Endothelial cell (in vitro differentiated cells): Measurements from ENCODE around the gene SRRM5. TPM values are rescaled to one million over a fixed set of nuclear protein-coding genes. Genes with fewer than 3 reads are reported as not detected.

Experiments used
- DNase-seq: peaks from one replicate; pipeline ENCODE4 v3.0.0; 2021; ENCODE audit warnings: low spot score
- H3K27ac Mint-ChIP-seq: one replicate; pipeline ENCODE4 v1.8.0; 2021; ENCODE audit warnings: mixed read lengths, inconsistent platforms; ENCODE audit not compliant: unreplicated experiment
- H3K27me3 Mint-ChIP-seq: one replicate; pipeline ENCODE4 v1.8.0; 2021; ENCODE audit warnings: mild to moderate bottlenecking, moderate library complexity, mixed read lengths, inconsistent platforms; ENCODE audit not compliant: unreplicated experiment
- H3K36me3 Mint-ChIP-seq: one replicate; pipeline ENCODE4 v1.8.0; 2021; ENCODE audit warnings: mild to moderate bottlenecking, low read depth, mixed read lengths, inconsistent platforms; ENCODE audit not compliant: unreplicated experiment
- H3K4me1 Mint-ChIP-seq: one replicate; pipeline ENCODE4 v1.8.0; 2021; ENCODE audit warnings: mild to moderate bottlenecking, mixed read lengths, inconsistent platforms; ENCODE audit not compliant: unreplicated experiment
- H3K4me3 Mint-ChIP-seq: one replicate; pipeline ENCODE4 v1.8.0; 2021; ENCODE audit warnings: mild to moderate bottlenecking, mixed read lengths, inconsistent platforms; ENCODE audit not compliant: unreplicated experiment
- H3K9me3 Mint-ChIP-seq: one replicate; pipeline ENCODE4 v1.8.0; 2021; ENCODE audit warnings: mixed read lengths, inconsistent platforms; ENCODE audit not compliant: unreplicated experiment
- total RNA-seq: library from RNA; stranded (reverse); fragmentation: NEBNext Ultra II Directional; extraction: Animal tissue kit (Norgen Biotek cat#: 25700); gene quantifications from one replicate; pipeline ENCODE4 v1.2.1, GENCODE V29; 2021; ENCODE audit not compliant: unreplicated experiment
- TF ChIP-seq, protein P1 (sequence below): fragments of 200-600 bp; sonication (generic); IDR thresholded peaks from one replicate; pipeline ENCODE4 v1.5.0; 2021; ENCODE audit warnings: antibody characterized with exemption; ENCODE audit not compliant: unreplicated experiment

The SRRM5 gene
- total RNA-seq, 1 donor from 2014 or later = 0.26 TPM

DNA sequence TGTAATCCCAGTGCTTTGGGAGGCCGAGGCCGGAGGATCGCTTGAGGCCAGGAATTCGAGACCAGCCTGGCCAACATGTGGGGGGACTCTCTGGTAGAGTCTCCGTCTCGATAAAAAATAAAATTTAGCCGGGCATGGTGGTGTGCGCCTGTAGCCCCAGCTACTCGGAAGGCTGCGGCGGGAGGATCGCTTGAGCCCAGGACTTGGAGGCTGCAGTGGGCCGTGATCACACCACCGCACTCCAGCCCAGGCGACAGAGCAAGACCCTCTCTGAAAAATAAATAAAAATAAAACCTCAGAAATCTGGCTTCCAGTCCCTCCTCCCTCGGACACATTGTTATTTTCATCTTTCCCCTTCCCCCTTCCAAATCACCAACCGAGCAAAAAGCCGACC is 16.3 kb upstream of the SRRM5 start:
- H3K4me1 Mint-ChIP-seq = peaks cover 29% of the 10 kb centered on the region
- H3K27me3 Mint-ChIP-seq = peaks cover 15% of the 10 kb centered on the region
- peak overlapping the region; percentile 96 for H3K27ac Mint-ChIP-seq
- peaks cover 21% of the 10 kb centered on the region for H3K36me3 Mint-ChIP-seq
- TF ChIP-seq, protein P1, sequence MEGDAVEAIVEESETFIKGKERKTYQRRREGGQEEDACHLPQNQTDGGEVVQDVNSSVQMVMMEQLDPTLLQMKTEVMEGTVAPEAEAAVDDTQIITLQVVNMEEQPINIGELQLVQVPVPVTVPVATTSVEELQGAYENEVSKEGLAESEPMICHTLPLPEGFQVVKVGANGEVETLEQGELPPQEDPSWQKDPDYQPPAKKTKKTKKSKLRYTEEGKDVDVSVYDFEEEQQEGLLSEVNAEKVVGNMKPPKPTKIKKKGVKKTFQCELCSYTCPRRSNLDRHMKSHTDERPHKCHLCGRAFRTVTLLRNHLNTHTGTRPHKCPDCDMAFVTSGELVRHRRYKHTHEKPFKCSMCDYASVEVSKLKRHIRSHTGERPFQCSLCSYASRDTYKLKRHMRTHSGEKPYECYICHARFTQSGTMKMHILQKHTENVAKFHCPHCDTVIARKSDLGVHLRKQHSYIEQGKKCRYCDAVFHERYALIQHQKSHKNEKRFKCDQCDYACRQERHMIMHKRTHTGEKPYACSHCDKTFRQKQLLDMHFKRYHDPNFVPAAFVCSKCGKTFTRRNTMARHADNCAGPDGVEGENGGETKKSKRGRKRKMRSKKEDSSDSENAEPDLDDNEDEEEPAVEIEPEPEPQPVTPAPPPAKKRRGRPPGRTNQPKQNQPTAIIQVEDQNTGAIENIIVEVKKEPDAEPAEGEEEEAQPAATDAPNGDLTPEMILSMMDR = no peak
- peak overlapping the region; percentile 99 for H3K4me3 Mint-ChIP-seq
- DNase-seq = peak; percentile 22
- no peaks in the 10 kb centered on the region for H3K9me3 Mint-ChIP-seq

DNA sequence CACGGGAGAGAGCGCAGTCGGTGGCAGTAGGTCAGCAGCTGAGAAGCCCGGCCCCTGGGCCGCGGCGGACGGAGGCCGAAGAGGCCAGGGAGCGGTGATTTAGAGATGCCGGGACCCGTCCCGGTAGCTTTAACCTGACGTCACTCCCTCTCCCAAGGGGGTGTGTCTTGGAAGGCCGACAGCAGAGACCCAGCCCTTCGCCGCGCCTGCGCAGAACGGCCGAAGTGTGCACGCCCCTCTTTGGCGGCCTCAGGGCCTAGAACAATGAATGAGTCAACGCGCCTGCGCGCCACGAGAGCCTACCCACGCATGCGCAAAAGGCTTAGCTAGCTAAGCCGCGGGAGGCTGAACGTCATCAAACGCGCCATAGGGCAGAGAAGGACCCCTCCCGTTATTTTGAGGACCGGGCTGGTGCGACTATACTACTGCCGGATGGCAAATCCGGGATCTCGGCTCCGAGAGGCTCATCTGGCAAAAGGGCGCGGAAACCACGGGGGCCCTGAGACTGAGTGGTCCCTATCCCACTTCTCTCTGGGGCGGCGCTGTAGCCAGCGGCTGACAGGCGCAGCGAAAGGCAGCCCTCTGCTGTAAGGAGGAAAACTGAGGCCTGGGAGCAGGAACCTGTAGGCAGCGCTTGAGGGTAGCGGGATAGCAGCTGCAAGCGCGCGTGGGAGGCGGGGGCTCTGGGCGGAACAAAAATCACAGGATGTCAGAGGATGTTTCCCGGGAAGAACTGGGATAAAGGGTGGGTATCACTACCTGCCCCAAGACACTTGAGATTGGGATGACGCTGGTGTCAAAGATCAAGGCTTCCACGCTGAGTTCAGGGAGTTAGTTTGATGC is 15.7 kb upstream of the SRRM5 start, which contains the start of the genes IRGQ and ZNF576:
Gene IRGQ (minus strand): TSS at position 136 of the 843 bp plus-strand sequence. CDS start 796 bp downstream, outside the sequence.
Gene ZNF576 (plus strand): TSS at position 597 of the 843 bp plus-strand sequence. CDS start 514 bp downstream, outside the sequence.
- Mint-ChIP-seq H3K27ac (peak within 1 kb of the TSS; percentile 96), H3K4me3 (peak within 1 kb of the TSS; percentile 99), H3K27me3 (peaks cover 12% of the 10 kb centered on the region), H3K9me3 (no peaks in the 10 kb centered on the region), H3K4me1 (peaks cover 29% of the 10 kb centered on the region), H3K36me3 (peaks cover 19% of the 10 kb centered on the region)
- DNase-seq = peak; percentile 100
- TF ChIP-seq, protein P1 = no peak

- H3K4me1 Mint-ChIP-seq = peaks cover 29% of the 10 kb centered on the region
- H3K4me3 Mint-ChIP-seq = peak overlapping the region; percentile 99
Observed at GRCh38 chr19:43596842-43597461, 14.9 kb upstream of the SRRM5 start.

DNA sequence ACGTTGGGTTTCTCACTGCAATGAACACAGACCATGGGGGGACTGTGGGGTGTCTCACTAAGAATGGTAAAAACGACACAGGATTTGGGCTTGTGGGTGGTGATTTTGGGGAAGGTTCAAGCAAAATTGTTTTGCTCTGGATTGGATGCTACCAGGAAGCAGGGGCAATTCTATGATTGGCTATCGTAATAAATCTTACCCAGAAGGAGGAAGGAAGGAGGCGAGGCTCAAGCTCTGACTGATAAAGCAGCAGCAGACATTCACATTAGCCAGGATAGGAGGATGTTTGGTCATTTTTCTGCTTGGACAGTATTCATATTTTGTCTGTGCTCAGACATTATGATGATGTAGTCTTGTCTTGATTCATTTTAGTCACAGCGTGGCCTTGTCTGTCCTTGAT is 14.0 kb upstream of the SRRM5 start:
- Mint-ChIP-seq H3K27ac (peak overlapping the region; percentile 9), H3K27me3 (peaks cover 12% of the 10 kb centered on the region), H3K9me3 (no peaks in the 10 kb centered on the region), H3K4me3 (peak overlapping the region; percentile 99), H3K36me3 (peaks cover 20% of the 10 kb centered on the region), H3K4me1 (peaks cover 29% of the 10 kb centered on the region)
- DNase-seq = no peak
- TF ChIP-seq, protein P1 = no peak

More at GRCh38 chr19:43596842-43597461, 14.9 kb upstream of the SRRM5 start:
- H3K27me3 Mint-ChIP-seq = peaks cover 12% of the 10 kb centered on the region
- TF ChIP-seq, protein P1 = no peak
- no peak for DNase-seq
- peak overlapping the region; percentile 96 for H3K27ac Mint-ChIP-seq
- H3K36me3 Mint-ChIP-seq = peaks cover 24% of the 10 kb centered on the region
- no peaks in the 10 kb centered on the region for H3K9me3 Mint-ChIP-seq
